Loucy (cell line): ENCODE results near the gene CCDC90B.

Source experiments
- CTCF ChIP-seq: fragments of 200-600 bp; sonication (generic); conservative IDR thresholded peaks from 2 replicates; pipeline ENCODE4 v1.5.1; 2014; ENCODE audit warnings: mild to moderate bottlenecking, antibody characterized with exemption, low read length
- EZH2phosphoT487 ChIP-seq: fragments of 200-600 bp; IDR thresholded peaks from 2 replicates; pipeline ENCODE4 v1.6.1; 2018; ENCODE audit warnings: antibody characterized with exemption, mild to moderate bottlenecking, moderate library complexity, borderline replicate concordance

- no peak for TF ChIP-seq CTCF
- TF ChIP-seq EZH2phosphoT487, result no peak
Measured at GRCh38 chr11:83282084-83282716, 4.0 kb downstream of the CCDC90B start.
